Measurements from ENCODE around the gene DLGAP1. TPM values are rescaled to one million over a fixed set of nuclear protein-coding genes. Genes with fewer than 3 reads are reported as not detected.

The DLGAP1 gene
- total and polyA plus RNA-seq, 2 experiments from 2014 or later: 3.1 to 6.5 TPM

- H3K9me3 ChIP-seq (ENCODE audit: low read depth): no peaks in the 10 kb centered on the region
- 95% methylated on average over 3 of the region's 3 CpGs for WGBS (ENCODE audit: low lambda C conversion rate, missing lambda C conversion rate)
Observed at GRCh38 chr18:3855966-3856365, 599.1 kb downstream of the DLGAP1 start.

DNA sequence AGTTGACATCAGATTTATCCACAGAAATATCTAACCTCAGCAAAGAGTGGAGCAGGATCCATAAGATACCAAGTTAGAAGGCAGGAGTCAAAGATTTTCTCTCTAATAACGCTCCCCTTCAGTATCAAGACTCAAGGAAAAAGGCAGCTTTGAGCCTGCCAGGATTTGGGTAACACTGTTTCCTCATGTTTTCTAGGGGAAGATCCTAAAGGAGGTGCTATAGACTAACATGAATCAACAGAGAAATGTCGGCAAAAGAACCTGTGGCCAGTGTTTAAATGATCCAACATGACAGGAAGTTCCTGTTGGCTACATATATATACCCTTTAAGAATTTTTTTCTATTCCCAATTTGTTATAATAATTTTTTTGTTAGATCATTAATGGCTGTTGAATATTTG lies 602.8 kb downstream of the DLGAP1 start:
- no peak overlapping the region for H2AFZ ChIP-seq
- DNase-seq (ENCODE audit: low spot score): no peak
- H3K9me2 ChIP-seq (replicated peaks; ENCODE audit: insufficient read depth): no peaks in the 10 kb centered on the region
- TF ChIP-seq CTCF (IDR thresholded peaks at IDR 0.05; ENCODE audit: poor library complexity) (no peak), EZH2phosphoT487 (IDR thresholded peaks at IDR 0.05; ENCODE audit: low read depth, severe bottlenecking, unreplicated experiment) (no peak), EZH2 (IDR thresholded peaks at IDR 0.05; ENCODE audit: borderline replicate concordance) (no peak)
- no peaks in the 10 kb centered on the region for H3K36me3 ChIP-seq (replicated peaks; ENCODE audit: insufficient read depth, low read depth)
- no peak overlapping the region for H3K4me2 ChIP-seq
- no peaks in the 10 kb centered on the region for H3K79me2 ChIP-seq
- no peak overlapping the region for H3K4me3 ChIP-seq
- H3K27me3 ChIP-seq: no peaks in the 10 kb centered on the region
- no peaks in the 10 kb centered on the region for H4K20me1 ChIP-seq (ENCODE audit: insufficient read depth, poor library complexity, severe bottlenecking)
- H3K9me3 ChIP-seq (ENCODE audit: low read depth): no peaks in the 10 kb centered on the region
- no peak overlapping the region for H3K27ac ChIP-seq
- no peaks in the 10 kb centered on the region for H3K4me1 ChIP-seq (ENCODE audit: insufficient read depth)
- WGBS (ENCODE audit: low lambda C conversion rate, missing lambda C conversion rate): 83% methylated on average over 2 of the region's 2 CpGs

More at GRCh38 chr18:3855966-3856365, 599.1 kb downstream of the DLGAP1 start:
- Histone ChIP-seq H3K4me2 (no peak overlapping the region), H3K4me3 (no peak overlapping the region), H3K4me1 (ENCODE audit: insufficient read depth) (no peaks in the 10 kb centered on the region), H3K27ac (no peak overlapping the region), H4K20me1 (ENCODE audit: insufficient read depth, poor library complexity, severe bottlenecking) (no peaks in the 10 kb centered on the region), H3K9me2 (replicated peaks; ENCODE audit: insufficient read depth) (no peaks in the 10 kb centered on the region), H2AFZ (no peak overlapping the region), H3K27me3 (no peaks in the 10 kb centered on the region), H3K79me2 (no peaks in the 10 kb centered on the region), H3K36me3 (replicated peaks; ENCODE audit: insufficient read depth, low read depth) (no peaks in the 10 kb centered on the region)
- DNase-seq (ENCODE audit: low spot score): no peak
- no peak for TF ChIP-seq CTCF (IDR thresholded peaks at IDR 0.05; ENCODE audit: poor library complexity)
- no peak for TF ChIP-seq EZH2phosphoT487 (IDR thresholded peaks at IDR 0.05; ENCODE audit: low read depth, severe bottlenecking, unreplicated experiment)
- TF ChIP-seq EZH2 (IDR thresholded peaks at IDR 0.05; ENCODE audit: borderline replicate concordance): no peak

GRCh38 chr18:3851159-3851558 lies 603.9 kb downstream of the DLGAP1 start:
- no peaks in the 10 kb centered on the region for H3K4me1 ChIP-seq (ENCODE audit: insufficient read depth)
- no peaks in the 10 kb centered on the region for H4K20me1 ChIP-seq (ENCODE audit: insufficient read depth, poor library complexity, severe bottlenecking)
- H3K9me2 ChIP-seq (replicated peaks; ENCODE audit: insufficient read depth): no peaks in the 10 kb centered on the region
- no peak for DNase-seq (ENCODE audit: low spot score)
- TF ChIP-seq CTCF (IDR thresholded peaks at IDR 0.05; ENCODE audit: poor library complexity): no peak
- no peak for TF ChIP-seq EZH2 (IDR thresholded peaks at IDR 0.05; ENCODE audit: borderline replicate concordance)
- TF ChIP-seq EZH2phosphoT487 (IDR thresholded peaks at IDR 0.05; ENCODE audit: low read depth, severe bottlenecking, unreplicated experiment): no peak
- no peak overlapping the region for H3K27ac ChIP-seq
- H2AFZ ChIP-seq: no peak overlapping the region
- H3K4me3 ChIP-seq: no peak overlapping the region
- H3K36me3 ChIP-seq (replicated peaks; ENCODE audit: insufficient read depth, low read depth): no peaks in the 10 kb centered on the region
- no peaks in the 10 kb centered on the region for H3K79me2 ChIP-seq
- no peak overlapping the region for H3K4me2 ChIP-seq
- no peaks in the 10 kb centered on the region for H3K9me3 ChIP-seq (ENCODE audit: low read depth)
- WGBS (ENCODE audit: low lambda C conversion rate, missing lambda C conversion rate): 98% methylated on average over 2 of the region's 2 CpGs
- no peaks in the 10 kb centered on the region for H3K27me3 ChIP-seq

DNA sequence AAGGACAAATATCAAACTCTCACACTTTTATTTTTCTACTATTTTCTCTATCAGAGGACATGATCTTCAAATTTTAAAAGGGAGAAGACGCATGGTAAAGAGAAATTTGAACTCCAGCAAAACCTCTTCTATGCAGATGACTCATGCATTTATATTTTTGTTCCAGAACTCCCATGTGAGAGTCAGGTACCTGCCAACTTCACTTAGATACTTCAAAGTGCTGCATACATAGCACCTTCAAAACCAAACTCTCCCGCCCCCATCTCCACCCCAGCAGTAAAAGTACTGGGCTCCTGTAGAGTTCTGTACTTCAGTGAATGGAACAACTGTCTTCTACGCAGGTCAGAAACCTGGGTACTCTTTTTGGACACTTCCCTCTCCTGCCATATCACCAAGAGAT lies 606.8 kb downstream of the DLGAP1 start:
- 91% methylated on average over 3 of the region's 3 CpGs for WGBS (ENCODE audit: low lambda C conversion rate, missing lambda C conversion rate)
- no peaks in the 10 kb centered on the region for H3K9me2 ChIP-seq (replicated peaks; ENCODE audit: insufficient read depth)

More for the DNA sequence above, 606.8 kb downstream of the DLGAP1 start:
- Histone ChIP-seq H3K36me3 (replicated peaks; ENCODE audit: insufficient read depth, low read depth) (no peaks in the 10 kb centered on the region), H3K9me3 (ENCODE audit: low read depth) (no peaks in the 10 kb centered on the region), H3K4me3 (no peak overlapping the region), H4K20me1 (ENCODE audit: insufficient read depth, poor library complexity, severe bottlenecking) (no peaks in the 10 kb centered on the region), H2AFZ (no peak overlapping the region), H3K4me1 (ENCODE audit: insufficient read depth) (no peaks in the 10 kb centered on the region), H3K27ac (no peak overlapping the region), H3K79me2 (no peaks in the 10 kb centered on the region), H3K4me2 (no peak overlapping the region), H3K27me3 (no peaks in the 10 kb centered on the region)
- TF ChIP-seq EZH2phosphoT487 (IDR thresholded peaks at IDR 0.05; ENCODE audit: low read depth, severe bottlenecking, unreplicated experiment) (no peak), EZH2 (IDR thresholded peaks at IDR 0.05; ENCODE audit: borderline replicate concordance) (no peak), CTCF (IDR thresholded peaks at IDR 0.05; ENCODE audit: poor library complexity) (no peak)
- no peak for DNase-seq (ENCODE audit: low spot score)
